HG03103 (cell line): ENCODE measurements around the gene FBXL14.
"Not testable (repeated sequence)": the region's sequence is repeated elsewhere in the genome, so short reads cannot be mapped to it uniquely, and the experiment has no call there.

Experiments
- ATAC-seq: cut with Tn5 transposase; IDR thresholded peaks from one replicate; pipeline ENCODE4 v1.9.1; 2021; ENCODE audit warnings: low read depth; ENCODE audit not compliant: unreplicated experiment

FBXL14 gene

GRCh38 chr12:1575408-1576401, 18.7 kb downstream of the FBXL14 start:
- ATAC-seq = no peak

- ATAC-seq = no peak
These were observed 19.5 kb downstream of the FBXL14 start for GRCh38 chr12:1574865-1575259.

- ATAC-seq = no peak
These were observed 20.2 kb downstream of the FBXL14 start for GRCh38 chr12:1573960-1574864.

- no peak for ATAC-seq
These were observed 21.6 kb downstream of the FBXL14 start for GRCh38 chr12:1572731-1573130.

GRCh38 chr12:1567852-1568251, 26.5 kb downstream of the FBXL14 start:
- no peak for ATAC-seq

- ATAC-seq = no peak
These were observed 27.8 kb downstream of the FBXL14 start for GRCh38 chr12:1566449-1567135.

GRCh38 chr12:1565172-1565571, 29.2 kb downstream of the FBXL14 start:
- no peak for ATAC-seq

- ATAC-seq = no peak
These were observed 30.3 kb downstream of the FBXL14 start for GRCh38 chr12:1564067-1564466.

GRCh38 chr12:1562813-1563407, 31.5 kb downstream of the FBXL14 start:
- no peak for ATAC-seq

GRCh38 chr12:1560704-1561103, 33.7 kb downstream of the FBXL14 start:
- no peak for ATAC-seq

- ATAC-seq = no peak
These were observed 34.7 kb downstream of the FBXL14 start for GRCh38 chr12:1559676-1560091.

- ATAC-seq = not testable (repeated sequence)
These were observed 36.3 kb downstream of the FBXL14 start for GRCh38 chr12:1558108-1558507.

- ATAC-seq = peak; percentile 85
These were observed 40.1 kb downstream of the FBXL14 start for GRCh38 chr12:1553987-1554982.

- no peak for ATAC-seq
These were observed 40.8 kb downstream of the FBXL14 start for GRCh38 chr12:1553536-1553935.

GRCh38 chr12:1552911-1553491, 41.4 kb downstream of the FBXL14 start:
- ATAC-seq = no peak

GRCh38 chr12:1552171-1552570, 42.2 kb downstream of the FBXL14 start:
- ATAC-seq = no peak

- ATAC-seq = no peak
These were observed 42.9 kb downstream of the FBXL14 start for GRCh38 chr12:1551496-1551895.

- ATAC-seq = no peak
These were observed 47.3 kb downstream of the FBXL14 start for GRCh38 chr12:1546931-1547640.
